GM18907 (cell line): ENCODE measurements around the gene PEF1.
"Not testable (repeated sequence)": the region's sequence is repeated elsewhere in the genome, so short reads cannot be mapped to it uniquely, and the experiment has no call there.

Source experiments
- ATAC-seq: cut with Tn5 transposase; IDR thresholded peaks from one replicate; pipeline ENCODE4 v1.9.1; 2021; ENCODE audit warnings: mild to moderate bottlenecking, moderate library complexity; ENCODE audit not compliant: unreplicated experiment

Gene PEF1

GRCh38 chr1:31615414-31615813 lies 29.3 kb downstream of the PEF1 start:
- ATAC-seq = no peak

GRCh38 chr1:31614414-31615005 lies 30.2 kb downstream of the PEF1 start:
- no peak for ATAC-seq

GRCh38 chr1:31609514-31610118 lies 35.1 kb downstream of the PEF1 start:
- no peak for ATAC-seq

- no peak for ATAC-seq
Observed at GRCh38 chr1:31607360-31607759, 37.3 kb downstream of the PEF1 start.

GRCh38 chr1:31605908-31606427 lies 38.7 kb downstream of the PEF1 start:
- peak; percentile 90 for ATAC-seq

GRCh38 chr1:31602081-31602480 lies 42.6 kb downstream of the PEF1 start:
- ATAC-seq = no peak

- ATAC-seq = no peak
Observed at GRCh38 chr1:31600641-31601040, 44.0 kb downstream of the PEF1 start.

GRCh38 chr1:31598980-31599379 lies 45.7 kb downstream of the PEF1 start:
- ATAC-seq = no peak

GRCh38 chr1:31596737-31597097 lies 48.0 kb downstream of the PEF1 start:
- ATAC-seq = no peak

GRCh38 chr1:31595836-31596736 lies 48.6 kb downstream of the PEF1 start:
- no peak for ATAC-seq

- no peak for ATAC-seq
Observed at GRCh38 chr1:31593770-31594632, 50.7 kb downstream of the PEF1 start.

GRCh38 chr1:31593136-31593665 lies 51.5 kb downstream of the PEF1 start:
- ATAC-seq = no peak

- no peak for ATAC-seq
Observed at GRCh38 chr1:31592132-31592531, 52.5 kb downstream of the PEF1 start.

GRCh38 chr1:31591425-31592093 lies 53.1 kb downstream of the PEF1 start:
- ATAC-seq = no peak

GRCh38 chr1:31588751-31589515 lies 55.7 kb downstream of the PEF1 start:
- ATAC-seq = no peak

- no peak for ATAC-seq
Observed at GRCh38 chr1:31587720-31588423, 56.8 kb downstream of the PEF1 start.

- not testable (repeated sequence) for ATAC-seq
Observed at GRCh38 chr1:31587328-31587699, 57.4 kb downstream of the PEF1 start.

GRCh38 chr1:31586376-31587327 lies 58.0 kb downstream of the PEF1 start:
- ATAC-seq = no peak
